Caki2 (cell line): ENCODE measurements around the gene OSR1. TPM values are rescaled to one million over a fixed set of nuclear protein-coding genes. Genes with fewer than 3 reads are reported as not detected.
A peak's percentile ranks its signal among the peaks of the same experiment; 100 is the strongest.
"Not testable (repeated sequence)": the region's sequence is repeated elsewhere in the genome, so short reads cannot be mapped to it uniquely, and the experiment has no call there.

Experiments used
- DNase-seq: peaks from one replicate; pipeline ENCODE4 v3.0.0-alpha.2; 2015; ENCODE audit warnings: low read depth
- in situ Hi-C: cut with HindIII; loops from 2 replicates; pipeline ENCODE4 v1.10.0; 2016; ENCODE audit warnings: low sequenced_read_pairs, low pct_unique_long_range_greater_than_20kb, mixed read lengths
- total RNA-seq: library from RNA; depleted of rRNA; stranded (reverse); fragments of >200 nt; shearing (Covaris generic); gene quantifications from 2 replicates; pipeline ENCODE4 v1.2.3, GENCODE V29; 2014; ENCODE audit warnings: low replicate concordance

Gene OSR1
- total RNA-seq, 1 experiment from 2014 or later, result 2.5 TPM

- peak; percentile 97 for DNase-seq
- in situ Hi-C loops, result no loop called here
Measured at GRCh38 chr2:19347619-19348562, 10.5 kb downstream of the OSR1 start.

GRCh38 chr2:19346983-19347618, 11.3 kb downstream of the OSR1 start:
- in situ Hi-C loops, result no loop called here
- peak; percentile 10 for DNase-seq

GRCh38 chr2:19337742-19338141, 20.7 kb downstream of the OSR1 start:
- in situ Hi-C loops, result no loop called here
- DNase-seq, result no peak

- in situ Hi-C loops, result no loop called here
Measured at GRCh38 chr2:19337202-19337601, 21.2 kb downstream of the OSR1 start.

GRCh38 chr2:19336781-19337180, 21.6 kb downstream of the OSR1 start:
- in situ Hi-C loops, result no loop called here

More at GRCh38 chr2:19337202-19337601, 21.2 kb downstream of the OSR1 start:
- DNase-seq, result no peak

GRCh38 chr2:19332503-19332902, 25.9 kb downstream of the OSR1 start:
- in situ Hi-C loops, result no loop called here
- DNase-seq, result no peak

More at GRCh38 chr2:19336781-19337180, 21.6 kb downstream of the OSR1 start:
- no peak for DNase-seq

GRCh38 chr2:19331450-19331849, 27.0 kb downstream of the OSR1 start:
- in situ Hi-C loops, result no loop called here
- no peak for DNase-seq

- in situ Hi-C loops, result no loop called here
- DNase-seq, result no peak
Measured at GRCh38 chr2:19330436-19330835, 28.0 kb downstream of the OSR1 start.

GRCh38 chr2:19329445-19329844, 29.0 kb downstream of the OSR1 start:
- no peak for DNase-seq
- in situ Hi-C loops, result no loop called here

GRCh38 chr2:19327496-19327895, 30.9 kb downstream of the OSR1 start:
- in situ Hi-C loops, result no loop called here

GRCh38 chr2:19321946-19322345, 36.5 kb downstream of the OSR1 start:
- in situ Hi-C loops, result no loop called here
- DNase-seq, result peak; percentile 38

More at GRCh38 chr2:19327496-19327895, 30.9 kb downstream of the OSR1 start:
- no peak for DNase-seq

- in situ Hi-C loops, result no loop called here
- no peak for DNase-seq
Measured at GRCh38 chr2:19320813-19321212, 37.6 kb downstream of the OSR1 start.

- DNase-seq, result no peak
- in situ Hi-C loops, result no loop called here
Measured at GRCh38 chr2:19319698-19320097, 38.7 kb downstream of the OSR1 start.

GRCh38 chr2:19319064-19319463, 39.4 kb downstream of the OSR1 start:
- no peak for DNase-seq
- in situ Hi-C loops, result no loop called here

GRCh38 chr2:19313553-19313952, 44.9 kb downstream of the OSR1 start:
- in situ Hi-C loops, result no loop called here
- no peak for DNase-seq

- peak; percentile 12 for DNase-seq
- in situ Hi-C loops, result no loop called here
Measured at GRCh38 chr2:19312949-19313348, 45.5 kb downstream of the OSR1 start.

GRCh38 chr2:19306065-19306464, 52.4 kb downstream of the OSR1 start:
- DNase-seq, in situ Hi-C loops: not testable (repeated sequence)

GRCh38 chr2:19305400-19306055, 52.9 kb downstream of the OSR1 start:
- in situ Hi-C loops, DNase-seq: not testable (repeated sequence)

GRCh38 chr2:19301706-19302105, 56.7 kb downstream of the OSR1 start:
- in situ Hi-C loops, result no loop called here
- DNase-seq, result no peak
